ENCODE measurements around the gene VDR. TPM values are rescaled to one million over a fixed set of nuclear protein-coding genes. Genes with fewer than 3 reads are reported as not detected.

Gene VDR
- total RNA-seq, 1 experiment from 2014 or later, result not detected

DNA sequence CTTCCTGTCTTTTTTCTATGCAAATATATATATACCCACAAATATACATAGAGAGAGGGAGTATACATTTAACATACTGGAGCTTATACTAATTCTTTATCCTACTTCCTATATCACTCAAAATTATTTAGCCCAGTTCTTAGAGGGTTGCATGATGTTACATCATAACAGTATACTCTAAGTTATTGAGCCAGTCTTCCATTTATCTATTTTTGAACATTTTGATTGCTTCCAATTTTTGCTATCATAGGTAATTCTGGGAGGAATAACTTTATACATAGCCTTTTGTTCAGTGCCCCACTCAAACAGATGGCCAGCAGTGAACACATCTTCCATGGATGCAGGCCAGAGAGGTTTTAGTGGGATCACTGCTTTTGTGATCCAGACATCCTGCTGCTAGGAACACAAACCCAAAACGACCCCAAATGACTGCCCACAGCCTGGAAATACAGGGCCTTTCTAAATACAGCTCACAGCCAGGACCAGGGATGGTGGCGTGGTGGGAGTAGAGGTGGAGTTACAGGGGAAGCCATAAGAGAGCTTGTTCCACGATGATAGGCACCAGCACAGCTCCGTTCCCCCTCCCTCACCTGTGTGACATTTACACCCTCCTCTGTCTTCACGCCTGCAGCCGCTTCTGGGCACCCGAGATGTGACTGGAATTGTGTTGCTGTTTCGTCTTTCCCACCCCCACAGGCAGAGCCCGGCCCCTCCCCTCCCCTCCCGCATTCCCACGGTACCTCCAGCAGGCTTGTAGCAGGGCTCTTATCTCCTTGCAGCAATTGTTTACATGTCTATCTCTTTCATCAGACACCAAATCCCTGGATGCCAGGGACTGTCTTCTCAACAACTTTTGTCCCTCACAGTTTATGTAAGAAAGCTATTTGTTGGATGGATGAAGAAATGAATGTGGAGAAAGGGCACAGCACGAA, 54.4 kb downstream of the VDR start:
- H3K9me2 ChIP-seq (replicated peaks; ENCODE audit: insufficient read depth, low read length), result no peaks in the 10 kb centered on the region
- no peak overlapping the region for H3K4me3 ChIP-seq (ENCODE audit: low read length)
- no peak for DNase-seq
- no peak overlapping the region for H2AFZ ChIP-seq (ENCODE audit: low read length)
- no peaks in the 10 kb centered on the region for H3K36me3 ChIP-seq (ENCODE audit: insufficient read depth, low read length)
- no peaks in the 10 kb centered on the region for H3K27me3 ChIP-seq (ENCODE audit: low read length)
- H4K20me1 ChIP-seq (ENCODE audit: insufficient read depth, low read depth, low read length), result no peaks in the 10 kb centered on the region
- H3K4me2 ChIP-seq (ENCODE audit: low read depth, low read length, poor library complexity, severe bottlenecking), result no peak overlapping the region
- no peaks in the 10 kb centered on the region for H3K79me2 ChIP-seq (ENCODE audit: low read length)
- no peaks in the 10 kb centered on the region for H3K9me3 ChIP-seq (ENCODE audit: low read length)
- no peak overlapping the region for H3K27ac ChIP-seq (ENCODE audit: low read length)
- H3K4me1 ChIP-seq (ENCODE audit: low read length), result no peaks in the 10 kb centered on the region
- H3K9ac ChIP-seq (ENCODE audit: low read length), result no peak overlapping the region

DNA sequence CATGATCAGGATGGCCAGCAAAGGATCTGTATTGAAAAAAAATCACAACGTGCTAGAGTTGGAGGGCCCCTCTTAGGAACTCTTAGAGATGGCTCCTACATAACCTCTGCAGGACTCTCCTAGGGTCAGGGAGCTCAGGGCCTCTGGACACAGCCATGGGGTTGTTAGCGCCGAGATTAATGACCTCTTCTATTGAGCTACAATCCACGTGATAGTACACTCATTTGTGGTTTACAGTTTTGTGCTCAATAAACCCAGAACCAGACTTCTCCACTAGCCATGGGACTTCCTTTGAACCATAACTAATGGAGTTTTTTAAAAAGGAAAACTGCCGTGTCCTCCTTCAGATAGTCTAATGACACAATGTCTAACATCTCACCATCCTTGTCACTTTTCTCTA, 55.5 kb downstream of the VDR start:
- no peaks in the 10 kb centered on the region for H3K79me2 ChIP-seq (ENCODE audit: low read length)
- H3K4me1 ChIP-seq (ENCODE audit: low read length), result no peaks in the 10 kb centered on the region
- no peak for DNase-seq
- H3K9me3 ChIP-seq (ENCODE audit: low read length), result no peaks in the 10 kb centered on the region
- no peak overlapping the region for H3K4me3 ChIP-seq (ENCODE audit: low read length)
- no peaks in the 10 kb centered on the region for H3K36me3 ChIP-seq (ENCODE audit: insufficient read depth, low read length)
- no peak overlapping the region for H3K4me2 ChIP-seq (ENCODE audit: low read depth, low read length, poor library complexity, severe bottlenecking)
- no peak overlapping the region for H3K9ac ChIP-seq (ENCODE audit: low read length)
- H3K27ac ChIP-seq (ENCODE audit: low read length), result no peak overlapping the region
- H3K9me2 ChIP-seq (replicated peaks; ENCODE audit: insufficient read depth, low read length), result no peaks in the 10 kb centered on the region
- H3K27me3 ChIP-seq (ENCODE audit: low read length), result no peaks in the 10 kb centered on the region
- no peak overlapping the region for H2AFZ ChIP-seq (ENCODE audit: low read length)
- H4K20me1 ChIP-seq (ENCODE audit: insufficient read depth, low read depth, low read length), result no peaks in the 10 kb centered on the region

DNA sequence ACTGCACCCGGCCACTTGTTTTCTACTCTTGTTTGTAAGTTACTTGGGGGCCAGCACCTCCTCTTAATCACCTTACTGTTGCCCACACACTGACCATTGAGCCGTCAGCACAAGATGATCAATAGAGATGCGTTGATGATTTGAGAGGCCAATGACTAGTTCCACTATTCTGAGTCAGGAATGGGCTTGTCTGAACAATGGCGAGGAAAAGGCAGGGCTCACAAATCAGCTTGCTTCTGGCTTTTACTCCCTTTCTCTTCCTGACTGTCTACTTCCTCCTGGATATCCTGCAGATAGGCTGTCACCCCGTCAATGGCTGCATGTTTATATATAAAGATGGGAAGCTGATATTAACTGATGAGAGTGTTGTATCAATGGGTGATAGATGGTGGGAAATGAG, 55.9 kb downstream of the VDR start:
- no peaks in the 10 kb centered on the region for H3K27me3 ChIP-seq (ENCODE audit: low read length)
- no peak overlapping the region for H2AFZ ChIP-seq (ENCODE audit: low read length)

DNA sequence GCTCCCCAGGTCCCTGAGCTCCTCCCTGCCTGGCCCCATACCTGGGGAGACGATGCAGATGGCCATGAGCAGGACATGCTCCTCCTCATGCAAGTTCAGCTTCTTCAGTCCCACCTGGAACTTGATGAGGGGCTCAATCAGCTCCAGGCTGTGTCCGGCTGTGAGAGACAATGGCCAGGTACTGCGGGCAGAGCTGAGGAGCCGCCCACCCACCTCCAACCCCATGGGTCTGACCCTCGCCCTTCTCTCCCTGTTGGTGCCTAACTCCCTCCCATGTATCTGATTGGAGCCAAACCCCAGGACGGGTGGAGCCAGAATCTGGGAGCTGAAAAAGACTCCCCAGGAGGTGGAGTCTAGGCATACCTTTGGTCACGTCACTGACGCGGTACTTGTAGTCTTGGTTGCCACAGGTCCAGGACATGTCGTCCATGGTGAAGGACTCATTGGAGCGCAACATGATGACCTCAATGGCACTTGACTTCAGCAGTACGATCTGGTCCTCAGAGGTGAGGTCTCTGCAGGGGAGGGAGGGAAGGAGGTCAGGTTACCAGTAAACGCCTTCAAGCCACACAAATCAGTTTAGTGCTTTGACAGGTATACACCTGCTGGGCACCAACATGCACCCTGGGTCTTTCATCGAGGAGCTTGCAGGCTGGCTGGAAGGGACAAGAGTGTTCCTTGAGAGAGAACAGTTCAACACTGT, 58.3 kb downstream of the VDR start:
- Histone ChIP-seq H2AFZ (ENCODE audit: low read length) (no peak overlapping the region), H4K20me1 (ENCODE audit: insufficient read depth, low read depth, low read length) (no peaks in the 10 kb centered on the region), H3K4me2 (ENCODE audit: low read depth, low read length, poor library complexity, severe bottlenecking) (no peak overlapping the region), H3K9me2 (replicated peaks; ENCODE audit: insufficient read depth, low read length) (no peaks in the 10 kb centered on the region), H3K4me3 (ENCODE audit: low read length) (no peak overlapping the region), H3K27me3 (ENCODE audit: low read length) (no peaks in the 10 kb centered on the region), H3K27ac (ENCODE audit: low read length) (no peak overlapping the region), H3K9ac (ENCODE audit: low read length) (no peak overlapping the region), H3K9me3 (ENCODE audit: low read length) (no peaks in the 10 kb centered on the region), H3K4me1 (ENCODE audit: low read length) (no peaks in the 10 kb centered on the region), H3K79me2 (ENCODE audit: low read length) (no peaks in the 10 kb centered on the region), H3K36me3 (ENCODE audit: insufficient read depth, low read length) (no peaks in the 10 kb centered on the region)
- no peak for DNase-seq

More for the DNA sequence above, 55.9 kb downstream of the VDR start:
- no peaks in the 10 kb centered on the region for H4K20me1 ChIP-seq (ENCODE audit: insufficient read depth, low read depth, low read length)
- DNase-seq, result no peak
- no peak overlapping the region for H3K9ac ChIP-seq (ENCODE audit: low read length)
- no peak overlapping the region for H3K4me2 ChIP-seq (ENCODE audit: low read depth, low read length, poor library complexity, severe bottlenecking)
- H3K36me3 ChIP-seq (ENCODE audit: insufficient read depth, low read length), result no peaks in the 10 kb centered on the region
- H3K9me3 ChIP-seq (ENCODE audit: low read length), result no peaks in the 10 kb centered on the region
- H3K9me2 ChIP-seq (replicated peaks; ENCODE audit: insufficient read depth, low read length), result no peaks in the 10 kb centered on the region
- H3K27ac ChIP-seq (ENCODE audit: low read length), result no peak overlapping the region
- no peak overlapping the region for H3K4me3 ChIP-seq (ENCODE audit: low read length)
- H3K4me1 ChIP-seq (ENCODE audit: low read length), result no peaks in the 10 kb centered on the region
- no peaks in the 10 kb centered on the region for H3K79me2 ChIP-seq (ENCODE audit: low read length)

DNA sequence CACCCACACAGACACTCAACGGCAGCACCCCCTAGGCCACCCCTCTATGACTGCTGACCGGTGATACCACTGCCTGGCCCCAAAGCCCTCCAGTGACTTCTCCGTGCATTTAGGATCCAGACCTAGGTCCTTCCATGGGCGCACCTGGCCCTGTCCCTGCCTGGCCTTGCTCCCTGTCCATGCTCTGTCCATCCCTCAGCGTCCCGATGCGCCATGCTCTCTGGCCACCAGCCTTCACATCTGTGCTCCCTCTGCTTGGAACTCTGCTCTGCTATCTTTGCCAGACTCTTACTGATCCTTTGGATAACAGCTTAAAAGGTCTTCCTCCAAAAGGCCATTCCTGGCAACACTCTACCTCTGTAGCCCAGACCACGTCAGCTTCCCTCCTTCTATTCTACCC, 59.7 kb downstream of the VDR start:
- no peaks in the 10 kb centered on the region for H3K4me1 ChIP-seq (ENCODE audit: low read length)
- no peak for DNase-seq
- no peaks in the 10 kb centered on the region for H3K36me3 ChIP-seq (ENCODE audit: insufficient read depth, low read length)
- no peak overlapping the region for H3K9ac ChIP-seq (ENCODE audit: low read length)
- no peaks in the 10 kb centered on the region for H4K20me1 ChIP-seq (ENCODE audit: insufficient read depth, low read depth, low read length)
- H3K4me3 ChIP-seq (ENCODE audit: low read length), result no peak overlapping the region
- H3K79me2 ChIP-seq (ENCODE audit: low read length), result no peaks in the 10 kb centered on the region
- no peaks in the 10 kb centered on the region for H3K27me3 ChIP-seq (ENCODE audit: low read length)
- H2AFZ ChIP-seq (ENCODE audit: low read length), result no peak overlapping the region
- no peak overlapping the region for H3K4me2 ChIP-seq (ENCODE audit: low read depth, low read length, poor library complexity, severe bottlenecking)
- no peaks in the 10 kb centered on the region for H3K9me2 ChIP-seq (replicated peaks; ENCODE audit: insufficient read depth, low read length)
- no peaks in the 10 kb centered on the region for H3K9me3 ChIP-seq (ENCODE audit: low read length)
- no peak overlapping the region for H3K27ac ChIP-seq (ENCODE audit: low read length)

DNA sequence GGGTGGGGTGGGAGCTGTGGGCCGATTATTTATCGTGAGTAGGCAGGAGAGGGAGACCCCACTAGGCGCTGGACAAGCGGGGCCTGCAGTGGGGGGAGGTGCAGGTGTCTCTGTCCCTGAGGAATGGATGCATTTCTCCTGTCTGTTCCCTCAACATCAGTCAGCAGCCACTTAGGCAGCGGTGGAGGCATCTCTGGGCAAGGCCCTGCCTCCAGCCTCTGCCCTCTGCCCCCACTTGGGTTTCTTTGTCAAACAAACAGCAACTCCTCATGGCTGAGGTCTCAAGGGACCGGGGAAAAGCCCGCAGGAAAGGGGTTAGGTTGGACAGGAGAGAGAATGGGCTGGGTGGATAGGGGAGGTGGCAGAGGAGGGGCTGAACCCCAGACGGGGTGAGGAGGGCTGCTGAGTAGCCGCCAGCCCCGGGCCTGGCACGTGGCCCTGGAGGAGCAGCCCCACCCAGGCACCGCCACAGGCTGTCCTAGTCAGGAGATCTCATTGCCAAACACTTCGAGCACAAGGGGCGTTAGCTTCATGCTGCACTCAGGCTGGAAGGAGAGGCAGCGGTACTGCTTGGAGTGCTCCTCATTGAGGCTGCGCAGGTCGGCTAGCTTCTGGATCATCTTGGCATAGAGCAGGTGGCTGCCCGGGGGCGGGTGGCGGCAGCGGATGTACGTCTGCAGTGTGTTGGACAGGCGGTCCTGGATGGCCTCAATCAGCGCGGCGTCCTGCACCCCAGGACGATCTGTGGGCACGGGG, 60.4 kb downstream of the VDR start:
- Histone ChIP-seq H3K9ac (ENCODE audit: low read length) (no peak overlapping the region), H4K20me1 (ENCODE audit: insufficient read depth, low read depth, low read length) (no peaks in the 10 kb centered on the region), H3K4me3 (ENCODE audit: low read length) (no peak overlapping the region), H3K27me3 (ENCODE audit: low read length) (no peaks in the 10 kb centered on the region), H3K4me2 (ENCODE audit: low read depth, low read length, poor library complexity, severe bottlenecking) (no peak overlapping the region), H3K4me1 (ENCODE audit: low read length) (no peaks in the 10 kb centered on the region), H3K79me2 (ENCODE audit: low read length) (no peaks in the 10 kb centered on the region), H3K9me3 (ENCODE audit: low read length) (no peaks in the 10 kb centered on the region), H2AFZ (ENCODE audit: low read length) (no peak overlapping the region), H3K27ac (ENCODE audit: low read length) (no peak overlapping the region), H3K36me3 (ENCODE audit: insufficient read depth, low read length) (no peaks in the 10 kb centered on the region), H3K9me2 (replicated peaks; ENCODE audit: insufficient read depth, low read length) (no peaks in the 10 kb centered on the region)
- DNase-seq, result no peak

DNA sequence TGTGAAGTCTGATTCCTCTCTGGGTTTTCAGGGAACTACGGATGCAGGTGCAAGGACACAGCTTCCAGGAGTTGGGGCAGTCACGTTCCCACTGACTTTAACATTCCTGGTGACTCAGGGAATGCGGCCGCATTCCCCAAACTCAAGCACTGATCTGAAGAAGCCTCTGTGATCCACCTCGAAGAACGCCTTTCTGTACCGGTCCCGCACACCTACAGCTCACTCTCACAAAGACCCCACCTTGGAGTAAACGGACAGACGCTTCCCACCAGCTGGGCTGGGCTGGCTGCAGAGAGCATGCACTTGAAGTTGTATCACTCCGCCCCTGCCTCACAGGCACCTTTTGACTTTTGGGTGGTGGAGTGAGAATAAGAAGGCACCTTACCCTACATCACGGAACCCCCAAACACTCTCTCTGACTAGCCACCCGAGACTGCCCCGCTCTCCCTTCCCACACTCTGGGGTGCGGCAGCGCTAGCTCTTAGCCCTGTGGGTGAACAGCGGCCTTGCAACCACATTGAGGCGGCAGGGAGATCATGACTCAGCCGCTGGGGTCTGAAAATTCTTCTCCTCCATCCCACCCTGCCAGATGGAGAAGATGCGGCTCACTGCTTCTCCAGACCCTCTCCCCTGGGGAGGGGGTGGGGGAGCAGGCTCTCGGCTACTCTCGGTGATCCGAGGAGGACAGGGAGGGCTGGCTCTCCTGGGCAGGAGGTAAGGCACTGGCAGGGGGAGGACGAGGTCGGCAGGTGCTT, 61.4 kb downstream of the VDR start:
- Histone ChIP-seq H3K9ac (ENCODE audit: low read length) (no peak overlapping the region), H3K36me3 (ENCODE audit: insufficient read depth, low read length) (no peaks in the 10 kb centered on the region), H3K27ac (ENCODE audit: low read length) (no peak overlapping the region), H2AFZ (ENCODE audit: low read length) (no peak overlapping the region), H3K9me2 (replicated peaks; ENCODE audit: insufficient read depth, low read length) (no peaks in the 10 kb centered on the region), H3K4me2 (ENCODE audit: low read depth, low read length, poor library complexity, severe bottlenecking) (no peak overlapping the region), H3K4me3 (ENCODE audit: low read length) (no peak overlapping the region), H3K4me1 (ENCODE audit: low read length) (no peaks in the 10 kb centered on the region; the same call in 1 of the 2 replicates), H4K20me1 (ENCODE audit: insufficient read depth, low read depth, low read length) (no peaks in the 10 kb centered on the region), H3K9me3 (ENCODE audit: low read length) (no peaks in the 10 kb centered on the region), H3K79me2 (ENCODE audit: low read length) (no peaks in the 10 kb centered on the region), H3K27me3 (ENCODE audit: low read length) (no peaks in the 10 kb centered on the region)
- DNase-seq, result no peak

Measured in Karpas-422 (cell line).